ENCODE results near the gene MCRS1.

DNA sequence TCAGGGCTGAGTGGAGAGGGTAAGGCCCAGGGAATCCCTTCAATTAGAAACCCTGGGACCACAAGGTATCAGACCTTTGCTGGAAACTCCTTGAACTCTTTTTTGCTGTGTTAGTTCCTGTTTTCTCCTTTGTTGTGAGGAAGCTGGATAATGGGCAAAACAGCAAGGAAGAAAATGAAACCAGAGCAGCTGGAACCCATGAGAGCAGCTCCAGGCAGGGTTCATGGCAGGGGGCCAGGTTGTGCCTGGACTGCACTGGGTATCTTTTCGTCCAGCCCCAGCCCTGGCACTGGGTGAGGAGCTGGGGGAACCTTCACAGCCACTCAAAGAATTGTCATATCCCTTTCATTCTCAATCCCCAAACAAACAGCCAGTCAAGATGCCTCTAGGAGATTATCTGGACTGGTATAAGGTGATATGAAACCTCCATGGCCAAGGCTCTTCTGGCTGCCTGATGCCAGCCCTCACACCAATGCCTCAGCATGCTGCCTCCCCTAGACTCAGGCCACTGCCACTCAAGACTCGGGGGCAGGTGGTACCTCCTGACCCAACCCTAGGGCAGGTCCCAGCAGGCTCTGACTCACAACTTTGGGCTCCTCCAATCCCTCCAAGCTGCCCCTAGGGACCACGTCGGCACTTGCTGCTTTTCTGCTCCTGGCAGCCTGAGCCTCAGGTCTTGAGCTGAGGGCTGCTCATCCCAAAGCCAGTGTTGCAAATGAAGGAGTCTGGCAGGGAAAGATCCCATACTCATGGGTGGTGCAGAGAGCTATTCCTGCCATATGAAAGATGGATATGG is 21.0 kb upstream of the MCRS1 start:
- no peak for TF ChIP-seq POLR2A (IDR thresholded peaks at IDR 0.05)
- TF ChIP-seq, protein P1, sequence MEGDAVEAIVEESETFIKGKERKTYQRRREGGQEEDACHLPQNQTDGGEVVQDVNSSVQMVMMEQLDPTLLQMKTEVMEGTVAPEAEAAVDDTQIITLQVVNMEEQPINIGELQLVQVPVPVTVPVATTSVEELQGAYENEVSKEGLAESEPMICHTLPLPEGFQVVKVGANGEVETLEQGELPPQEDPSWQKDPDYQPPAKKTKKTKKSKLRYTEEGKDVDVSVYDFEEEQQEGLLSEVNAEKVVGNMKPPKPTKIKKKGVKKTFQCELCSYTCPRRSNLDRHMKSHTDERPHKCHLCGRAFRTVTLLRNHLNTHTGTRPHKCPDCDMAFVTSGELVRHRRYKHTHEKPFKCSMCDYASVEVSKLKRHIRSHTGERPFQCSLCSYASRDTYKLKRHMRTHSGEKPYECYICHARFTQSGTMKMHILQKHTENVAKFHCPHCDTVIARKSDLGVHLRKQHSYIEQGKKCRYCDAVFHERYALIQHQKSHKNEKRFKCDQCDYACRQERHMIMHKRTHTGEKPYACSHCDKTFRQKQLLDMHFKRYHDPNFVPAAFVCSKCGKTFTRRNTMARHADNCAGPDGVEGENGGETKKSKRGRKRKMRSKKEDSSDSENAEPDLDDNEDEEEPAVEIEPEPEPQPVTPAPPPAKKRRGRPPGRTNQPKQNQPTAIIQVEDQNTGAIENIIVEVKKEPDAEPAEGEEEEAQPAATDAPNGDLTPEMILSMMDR (IDR thresholded peaks at IDR 0.05) = no peak

Data from thyroid gland (tissue), 4 donors.